ENCODE data around the gene CCDC12.

DNA sequence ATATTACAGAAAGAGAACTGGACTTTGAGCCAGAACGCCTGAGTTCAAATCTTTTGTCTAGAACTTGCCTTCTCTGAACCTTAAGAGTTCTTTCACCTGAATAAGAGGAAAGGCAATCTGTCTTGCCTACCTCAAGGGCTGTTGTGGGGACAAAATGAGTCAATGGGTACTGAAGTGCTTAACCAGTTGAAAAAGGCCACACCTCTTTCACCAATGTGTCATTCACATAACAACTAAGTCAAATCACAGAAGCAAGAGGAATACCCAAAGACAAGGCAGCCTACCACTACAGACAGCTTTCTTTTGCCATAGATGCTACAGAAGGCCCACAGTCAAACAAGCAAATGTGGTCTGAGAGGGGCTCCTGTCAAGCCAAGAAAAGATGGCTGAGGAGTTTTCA, 42.7 kb upstream of the CCDC12 start:
- TF ChIP-seq, protein P1, sequence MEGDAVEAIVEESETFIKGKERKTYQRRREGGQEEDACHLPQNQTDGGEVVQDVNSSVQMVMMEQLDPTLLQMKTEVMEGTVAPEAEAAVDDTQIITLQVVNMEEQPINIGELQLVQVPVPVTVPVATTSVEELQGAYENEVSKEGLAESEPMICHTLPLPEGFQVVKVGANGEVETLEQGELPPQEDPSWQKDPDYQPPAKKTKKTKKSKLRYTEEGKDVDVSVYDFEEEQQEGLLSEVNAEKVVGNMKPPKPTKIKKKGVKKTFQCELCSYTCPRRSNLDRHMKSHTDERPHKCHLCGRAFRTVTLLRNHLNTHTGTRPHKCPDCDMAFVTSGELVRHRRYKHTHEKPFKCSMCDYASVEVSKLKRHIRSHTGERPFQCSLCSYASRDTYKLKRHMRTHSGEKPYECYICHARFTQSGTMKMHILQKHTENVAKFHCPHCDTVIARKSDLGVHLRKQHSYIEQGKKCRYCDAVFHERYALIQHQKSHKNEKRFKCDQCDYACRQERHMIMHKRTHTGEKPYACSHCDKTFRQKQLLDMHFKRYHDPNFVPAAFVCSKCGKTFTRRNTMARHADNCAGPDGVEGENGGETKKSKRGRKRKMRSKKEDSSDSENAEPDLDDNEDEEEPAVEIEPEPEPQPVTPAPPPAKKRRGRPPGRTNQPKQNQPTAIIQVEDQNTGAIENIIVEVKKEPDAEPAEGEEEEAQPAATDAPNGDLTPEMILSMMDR (IDR thresholded peaks at IDR 0.05), result no peak
- TF ChIP-seq, protein P2, sequence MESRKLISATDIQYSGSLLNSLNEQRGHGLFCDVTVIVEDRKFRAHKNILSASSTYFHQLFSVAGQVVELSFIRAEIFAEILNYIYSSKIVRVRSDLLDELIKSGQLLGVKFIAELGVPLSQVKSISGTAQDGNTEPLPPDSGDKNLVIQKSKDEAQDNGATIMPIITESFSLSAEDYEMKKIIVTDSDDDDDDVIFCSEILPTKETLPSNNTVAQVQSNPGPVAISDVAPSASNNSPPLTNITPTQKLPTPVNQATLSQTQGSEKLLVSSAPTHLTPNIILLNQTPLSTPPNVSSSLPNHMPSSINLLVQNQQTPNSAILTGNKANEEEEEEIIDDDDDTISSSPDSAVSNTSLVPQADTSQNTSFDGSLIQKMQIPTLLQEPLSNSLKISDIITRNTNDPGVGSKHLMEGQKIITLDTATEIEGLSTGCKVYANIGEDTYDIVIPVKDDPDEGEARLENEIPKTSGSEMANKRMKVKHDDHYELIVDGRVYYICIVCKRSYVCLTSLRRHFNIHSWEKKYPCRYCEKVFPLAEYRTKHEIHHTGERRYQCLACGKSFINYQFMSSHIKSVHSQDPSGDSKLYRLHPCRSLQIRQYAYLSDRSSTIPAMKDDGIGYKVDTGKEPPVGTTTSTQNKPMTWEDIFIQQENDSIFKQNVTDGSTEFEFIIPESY (IDR thresholded peaks at IDR 0.05; ENCODE audit: borderline replicate concordance, low read depth), result no peak
- TF ChIP-seq, protein P3, sequence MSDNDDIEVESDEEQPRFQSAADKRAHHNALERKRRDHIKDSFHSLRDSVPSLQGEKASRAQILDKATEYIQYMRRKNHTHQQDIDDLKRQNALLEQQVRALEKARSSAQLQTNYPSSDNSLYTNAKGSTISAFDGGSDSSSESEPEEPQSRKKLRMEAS (IDR thresholded peaks at IDR 0.05; ENCODE audit: low read depth), result no peak
- TF ChIP-seq MXI1 (IDR thresholded peaks at IDR 0.05; ENCODE audit: low read depth, low read length) (no peak), NRF1 (IDR thresholded peaks at IDR 0.05; ENCODE audit: low read depth, low read length) (no peak)

Measured in SK-N-SH (cell line).